HuH-7.5 (cell line): Measurements from ENCODE around the gene PLEKHA6.

Source experiments
- DNase-seq: peaks from one replicate; pipeline ENCODE4 v3.0.0; 2011; ENCODE audit warnings: low spot score

The PLEKHA6 gene

DNA sequence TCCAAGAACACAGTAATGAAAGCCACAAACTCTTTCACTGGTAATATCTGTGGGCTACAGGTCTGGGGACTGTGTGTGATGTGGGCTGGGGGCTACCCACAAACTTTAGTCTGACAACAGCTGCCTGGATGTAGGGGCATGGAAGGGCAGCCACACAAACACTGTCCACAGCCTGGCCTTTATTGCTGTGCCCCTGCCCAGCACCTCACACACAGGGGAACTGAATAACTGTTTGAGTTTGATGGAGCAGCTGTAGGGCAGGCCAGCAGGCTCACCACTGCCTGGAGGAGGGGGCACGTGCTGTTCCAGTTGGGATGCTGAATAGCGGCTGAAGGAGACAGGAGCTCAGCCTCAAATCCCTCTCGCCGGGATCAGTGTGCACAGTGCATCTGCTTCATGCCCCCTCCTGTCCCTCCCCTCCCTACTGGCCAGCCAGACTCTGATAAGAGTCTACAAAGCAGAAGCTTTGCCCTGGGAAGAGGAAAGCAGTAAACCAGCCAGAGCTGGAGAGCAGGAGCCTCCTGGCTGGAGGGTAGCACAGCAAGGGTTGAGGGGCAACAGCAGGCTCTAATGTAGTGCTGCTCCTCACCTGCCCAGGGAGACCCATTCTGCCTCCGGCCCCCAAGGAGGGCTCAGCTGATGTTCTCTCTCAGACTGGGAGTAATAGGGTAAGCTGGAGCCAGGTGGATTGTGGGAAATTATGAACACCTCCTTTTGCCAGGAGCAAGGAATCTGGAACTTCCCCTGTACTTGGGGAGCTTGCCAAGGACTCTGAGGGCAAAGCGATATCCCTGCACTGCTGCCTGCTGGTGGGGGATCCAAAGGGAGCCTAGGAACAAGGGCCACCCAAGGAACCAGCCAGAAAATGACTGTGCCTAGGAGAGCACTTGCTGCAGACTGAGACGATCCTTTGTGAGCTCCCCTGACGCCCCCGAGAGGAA is 75.7 kb downstream of the PLEKHA6 start:
- DNase-seq = no peak

DNA sequence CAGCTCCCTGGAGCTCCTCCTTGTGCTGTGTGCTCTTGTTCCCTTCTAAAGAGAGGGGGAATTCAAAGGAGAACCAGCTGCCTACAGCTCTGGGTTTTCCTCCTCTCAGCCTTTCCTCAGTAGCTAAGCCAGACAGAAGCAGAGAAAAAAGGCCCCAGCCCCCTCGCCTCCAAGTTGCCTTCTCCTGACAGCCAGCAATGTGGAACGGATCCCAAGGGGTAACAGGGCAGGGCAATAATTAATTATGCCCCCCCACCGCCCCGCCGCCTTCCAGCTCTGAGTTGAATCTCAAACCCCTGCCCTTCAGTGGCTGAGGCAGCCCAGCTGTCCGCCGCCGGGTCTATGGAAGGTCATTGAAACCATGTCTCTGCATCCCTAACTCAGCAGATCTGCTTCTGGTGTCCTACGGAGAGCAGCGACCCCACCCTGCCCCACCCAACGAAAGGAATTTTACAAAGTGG is 76.9 kb downstream of the PLEKHA6 start:
- no peak for DNase-seq

DNA sequence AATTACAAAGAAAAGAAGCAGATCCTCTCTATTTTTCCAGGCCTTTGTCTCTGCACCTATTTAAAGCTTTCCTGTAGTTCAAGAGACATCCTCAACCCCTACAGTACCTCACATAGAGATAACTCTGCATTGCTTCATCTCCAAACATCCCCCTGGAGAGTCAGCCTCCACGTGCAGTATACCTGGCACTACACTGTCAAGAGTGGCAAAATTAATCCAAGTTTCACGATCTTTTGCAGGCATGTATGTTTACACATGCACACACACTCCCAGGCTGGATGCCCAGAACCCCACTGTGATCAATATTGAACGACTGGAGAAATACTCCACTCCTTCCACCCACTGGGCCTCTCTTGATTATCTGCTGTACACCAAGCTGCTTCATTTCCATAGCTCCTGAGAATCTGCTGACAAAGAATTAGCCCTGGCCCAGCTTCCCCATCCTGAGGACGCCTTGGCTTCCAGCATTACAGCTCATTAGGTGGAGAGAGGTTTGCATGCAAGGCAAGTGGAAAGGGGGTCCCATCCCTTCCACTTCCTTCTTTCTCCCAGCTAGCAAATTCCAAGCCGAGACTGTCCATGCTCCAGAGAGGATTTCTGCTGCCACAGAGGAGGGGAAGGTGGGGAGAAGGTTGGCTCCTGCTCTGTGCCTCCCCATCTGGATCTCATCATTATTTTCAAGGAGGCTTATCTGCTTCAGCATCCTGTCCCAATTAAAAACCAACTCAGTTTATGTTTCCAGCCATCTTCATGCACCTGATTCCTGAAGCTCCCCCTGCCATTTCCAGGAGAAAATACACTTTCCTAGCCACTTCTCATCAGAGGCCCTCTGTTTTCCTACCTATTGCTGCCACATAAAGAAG is 79.4 kb downstream of the PLEKHA6 start:
- no peak for DNase-seq

DNA sequence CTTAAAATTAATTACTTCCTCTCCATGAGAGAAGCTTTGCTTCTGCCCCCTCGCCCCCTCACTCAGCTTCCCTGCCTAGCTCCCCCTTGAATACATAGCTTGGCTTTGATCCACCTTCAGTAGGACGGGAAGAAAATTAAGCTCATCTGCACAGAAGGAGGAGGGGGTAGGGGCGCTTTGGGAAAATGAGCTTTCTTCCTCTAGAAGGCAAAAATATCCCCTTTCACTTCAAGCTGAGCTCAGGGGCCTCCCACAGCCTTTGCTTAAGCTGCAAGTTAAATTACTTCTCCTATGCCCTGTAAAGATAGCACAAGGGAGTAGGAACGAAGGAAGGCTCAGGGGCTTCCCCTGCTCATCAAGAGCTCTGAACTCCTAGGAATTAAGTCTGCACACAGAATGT is 80.8 kb downstream of the PLEKHA6 start:
- no peak for DNase-seq

DNA sequence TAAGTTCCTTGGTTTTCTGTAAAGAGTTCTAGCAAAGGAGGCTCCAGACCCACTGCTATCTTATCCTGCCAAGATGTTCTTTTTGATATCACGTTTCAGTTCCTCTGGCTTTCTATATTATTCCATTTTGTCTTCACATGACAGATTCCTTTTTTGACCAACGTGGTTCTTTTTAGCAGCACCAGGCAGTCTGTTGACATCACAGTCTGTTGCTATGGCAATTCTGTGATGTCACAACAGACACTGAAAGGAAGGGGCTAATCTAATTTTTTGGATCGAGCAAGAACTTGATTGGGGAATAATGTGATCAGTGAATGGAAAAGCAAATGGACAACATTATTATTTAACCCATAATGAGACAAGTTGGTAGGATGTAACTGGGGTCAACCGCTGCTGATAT is 81.5 kb downstream of the PLEKHA6 start:
- DNase-seq = no peak

DNA sequence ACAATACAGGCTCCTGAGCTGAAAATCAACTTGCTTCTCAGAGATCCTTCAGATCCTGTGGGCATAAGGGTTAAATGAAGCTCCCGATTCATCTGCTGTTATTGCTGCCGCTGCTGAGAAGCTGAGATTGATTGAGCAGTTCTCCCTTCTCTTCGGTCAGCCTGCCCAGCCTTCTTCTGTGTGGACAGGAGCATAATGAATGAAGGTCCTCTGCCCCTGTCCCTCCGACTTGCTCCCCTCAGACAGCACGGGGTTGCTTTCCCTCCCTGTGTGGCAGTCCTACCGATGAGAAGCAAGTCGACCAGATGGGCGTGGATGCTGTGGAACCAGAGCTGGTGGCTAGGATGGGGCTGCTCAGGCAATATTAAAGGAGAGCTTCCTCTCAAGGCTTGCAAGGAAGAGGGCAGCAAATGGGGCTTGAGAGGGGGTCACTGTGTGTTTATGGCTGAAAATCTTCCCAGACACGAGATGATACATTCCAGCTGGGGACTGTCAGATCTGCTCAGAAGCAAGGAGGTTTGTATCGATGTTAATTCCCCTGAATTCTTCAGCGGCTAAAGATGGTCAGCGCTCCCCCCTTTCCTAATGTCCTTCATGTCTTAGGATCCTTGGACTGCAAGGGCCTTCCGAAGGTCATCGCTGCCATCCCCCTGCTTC is 82.0 kb downstream of the PLEKHA6 start:
- DNase-seq = no peak

DNA sequence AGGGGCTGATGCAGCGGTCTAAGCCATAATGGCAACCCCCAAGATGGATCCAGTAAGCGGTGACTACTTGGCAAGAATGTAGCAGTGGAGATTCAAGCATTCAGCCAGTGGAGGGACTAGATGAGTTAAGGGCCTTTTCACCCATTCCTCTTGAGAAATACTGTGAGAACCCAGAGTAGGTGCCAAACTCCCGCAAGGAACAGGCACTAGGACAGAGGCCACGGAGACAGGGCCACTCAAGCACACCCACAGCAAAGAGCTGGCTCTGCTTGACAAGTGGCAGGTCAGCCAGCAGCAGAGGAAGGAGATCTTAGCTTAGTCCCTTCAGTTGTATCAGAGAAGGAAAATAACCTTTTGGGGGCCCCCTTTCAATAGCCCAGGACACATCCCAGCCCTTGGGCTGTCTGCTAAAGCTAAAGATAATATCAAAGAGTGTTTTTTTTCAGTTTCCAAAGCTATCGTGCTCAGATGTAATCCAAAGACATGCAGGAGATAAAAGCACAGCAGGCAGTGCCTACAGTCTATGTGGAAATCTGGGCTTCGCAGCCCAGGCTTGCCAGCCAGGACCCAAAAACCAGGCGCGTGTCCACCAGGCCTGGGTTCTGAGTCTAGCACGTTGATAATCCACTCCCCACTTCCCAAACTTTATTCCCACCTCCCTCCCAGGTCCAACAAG is 83.9 kb downstream of the PLEKHA6 start:
- DNase-seq = no peak

DNA sequence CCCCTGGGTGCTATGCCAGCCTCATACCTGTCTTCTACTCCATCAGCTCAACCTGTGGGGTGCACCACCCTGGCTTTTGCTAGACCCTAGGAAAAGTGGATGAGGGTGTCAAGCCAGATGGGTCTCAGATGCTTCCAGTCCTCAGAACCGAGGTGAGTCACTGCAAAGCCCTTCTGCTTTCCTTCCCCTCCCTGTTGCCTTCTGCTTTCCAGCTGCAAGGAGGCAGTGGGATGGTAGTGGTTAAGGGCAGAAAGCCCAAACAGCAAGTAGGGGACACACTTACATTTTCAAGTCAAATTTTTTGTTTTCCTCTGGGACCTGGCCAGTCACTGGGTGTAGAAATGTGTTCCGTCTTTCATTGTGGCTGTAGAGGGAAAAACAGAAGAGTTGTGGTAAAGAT is 85.3 kb downstream of the PLEKHA6 start:
- no peak for DNase-seq

DNA sequence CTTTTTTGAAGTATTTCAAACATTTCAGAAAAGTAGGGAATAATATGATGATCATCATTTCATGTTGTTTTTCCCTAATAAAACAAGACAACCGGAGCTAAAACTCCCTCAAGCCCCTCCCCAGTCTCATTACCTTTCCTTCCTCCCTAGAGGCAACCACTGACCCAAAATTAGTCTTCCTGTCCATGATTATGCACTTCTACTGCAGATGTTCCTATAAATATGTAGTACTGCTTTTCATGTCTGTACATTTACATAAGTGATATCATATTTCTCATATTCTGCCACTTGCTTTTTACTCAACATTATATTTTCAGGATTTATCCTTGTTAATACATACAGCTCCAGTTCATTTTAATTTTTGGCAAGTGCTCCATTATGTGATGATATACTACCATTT is 87.2 kb downstream of the PLEKHA6 start:
- DNase-seq = no peak

DNA sequence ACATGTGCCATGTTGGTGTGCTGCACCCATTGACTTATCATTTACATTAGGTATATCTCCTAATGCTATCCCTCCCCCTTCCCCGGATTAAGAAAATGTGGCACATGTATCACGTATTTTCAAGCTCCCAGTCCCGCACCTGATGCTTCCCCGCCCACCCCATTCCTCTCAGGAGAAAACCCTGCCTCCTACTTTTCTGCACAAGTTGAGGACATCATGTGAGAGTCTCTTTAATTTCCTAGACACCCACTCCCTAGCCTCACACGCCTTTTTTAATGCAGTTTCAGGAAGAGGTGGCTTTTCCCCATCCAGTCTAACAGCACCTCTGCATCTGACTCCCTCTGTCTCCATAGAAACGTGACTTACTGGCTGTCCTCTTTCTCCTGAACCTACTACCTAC is 87.8 kb downstream of the PLEKHA6 start:
- no peak for DNase-seq

DNA sequence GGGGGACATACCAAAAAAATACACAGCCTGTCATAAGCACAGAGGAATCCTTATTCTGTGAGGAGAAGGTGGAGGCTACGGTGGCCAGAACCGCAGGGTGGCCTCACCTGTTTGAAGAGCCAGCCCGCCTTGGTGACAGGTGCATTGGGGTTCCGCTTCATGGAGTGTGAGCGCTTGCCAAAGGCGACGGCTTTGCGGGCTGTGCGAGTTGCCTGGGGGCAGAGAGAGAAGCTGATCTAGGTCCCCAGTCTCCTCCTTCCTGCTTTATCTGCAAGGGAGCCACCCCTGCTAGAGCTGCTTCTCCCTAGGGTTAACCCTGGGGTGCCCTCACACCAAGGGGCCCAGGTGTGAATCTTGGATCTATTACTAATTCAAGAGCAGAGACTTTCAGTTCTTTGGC is 91.6 kb downstream of the PLEKHA6 start:
- DNase-seq = no peak

DNA sequence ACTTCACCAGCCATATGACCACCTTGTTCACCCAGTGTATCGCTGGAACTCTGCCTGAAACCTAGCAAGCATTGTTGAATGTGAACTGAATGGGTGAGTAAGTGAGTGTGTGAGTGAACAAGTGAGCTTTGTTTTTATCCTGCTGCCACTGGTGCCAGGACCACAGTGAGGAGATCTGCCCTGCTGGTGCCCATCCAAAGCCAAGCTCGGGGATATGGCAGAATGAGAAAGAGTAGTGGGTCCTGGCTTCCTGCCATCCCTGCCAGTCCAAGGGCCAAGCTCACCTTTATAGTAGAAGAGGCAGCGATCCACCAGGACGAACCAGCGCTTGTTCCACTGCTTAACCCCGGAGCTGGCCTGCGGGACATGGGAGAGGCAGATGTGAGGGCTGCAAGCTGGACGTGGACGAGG is 92.5 kb downstream of the PLEKHA6 start:
- DNase-seq = no peak

DNA sequence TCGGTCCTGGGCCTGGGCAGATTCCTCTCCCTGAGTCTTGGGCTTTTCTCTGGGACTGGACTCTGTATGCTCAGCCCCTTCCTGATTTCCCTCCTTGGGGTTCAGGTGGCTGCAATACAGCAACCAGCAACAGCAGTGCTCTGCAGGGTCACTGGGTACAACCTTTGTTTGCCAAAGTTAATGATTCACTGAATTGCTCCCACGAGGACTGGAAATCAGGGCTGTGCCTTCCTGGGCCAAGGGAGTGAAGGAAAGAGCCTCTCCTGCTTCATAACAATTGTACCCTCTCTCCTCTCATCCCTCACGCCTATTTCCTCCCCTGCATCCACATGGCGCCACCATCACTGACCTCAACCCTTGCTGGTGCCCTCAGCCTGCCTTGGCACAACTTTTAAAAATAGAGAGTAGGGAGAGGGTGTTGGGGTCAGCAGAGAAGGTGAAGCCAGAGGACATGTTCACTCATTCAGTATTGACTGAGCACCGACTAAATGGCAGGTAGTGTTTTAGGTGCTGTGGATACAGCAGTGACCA is 93.2 kb downstream of the PLEKHA6 start:
- peak; percentile 93 for DNase-seq

DNA sequence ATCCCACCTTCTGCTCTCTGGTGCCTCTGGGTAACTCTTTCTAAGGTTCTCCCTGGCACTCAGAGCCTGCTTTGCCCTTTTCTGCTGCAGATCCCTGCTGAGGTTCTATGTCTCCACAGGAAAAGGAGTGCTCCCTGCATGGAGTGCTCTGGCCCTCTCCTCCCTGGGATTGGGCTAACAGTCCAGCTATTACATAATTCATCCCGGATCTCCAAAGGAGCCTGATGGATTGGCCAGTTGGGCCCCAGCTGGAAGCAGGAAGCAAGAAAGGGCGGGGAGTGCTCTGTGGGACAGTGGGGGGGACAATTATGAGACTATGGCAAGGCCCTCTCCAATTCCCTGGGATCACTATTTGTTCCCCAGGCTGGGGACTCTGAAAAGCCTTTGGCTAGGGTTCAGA is 94.1 kb downstream of the PLEKHA6 start:
- DNase-seq = no peak

DNA sequence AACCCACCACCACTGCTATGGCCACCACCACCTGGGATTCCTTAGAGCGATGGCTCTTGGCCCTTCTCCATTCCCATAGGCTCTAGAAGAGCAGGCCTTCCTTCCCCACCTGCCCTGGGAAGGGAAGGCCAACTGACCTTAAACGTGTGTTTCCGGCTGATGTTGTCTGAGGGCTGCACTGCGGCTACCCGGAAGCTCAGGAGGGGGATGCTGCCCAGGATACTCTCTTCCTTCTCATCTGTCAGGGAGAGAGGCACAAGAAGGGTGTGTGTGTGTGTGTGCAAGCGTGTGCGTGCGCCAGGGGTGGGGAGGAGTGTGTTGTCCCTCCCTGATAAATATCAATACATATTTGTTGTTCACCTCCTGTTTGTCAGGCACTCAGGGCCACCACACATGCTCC is 94.9 kb downstream of the PLEKHA6 start:
- DNase-seq = no peak

DNA sequence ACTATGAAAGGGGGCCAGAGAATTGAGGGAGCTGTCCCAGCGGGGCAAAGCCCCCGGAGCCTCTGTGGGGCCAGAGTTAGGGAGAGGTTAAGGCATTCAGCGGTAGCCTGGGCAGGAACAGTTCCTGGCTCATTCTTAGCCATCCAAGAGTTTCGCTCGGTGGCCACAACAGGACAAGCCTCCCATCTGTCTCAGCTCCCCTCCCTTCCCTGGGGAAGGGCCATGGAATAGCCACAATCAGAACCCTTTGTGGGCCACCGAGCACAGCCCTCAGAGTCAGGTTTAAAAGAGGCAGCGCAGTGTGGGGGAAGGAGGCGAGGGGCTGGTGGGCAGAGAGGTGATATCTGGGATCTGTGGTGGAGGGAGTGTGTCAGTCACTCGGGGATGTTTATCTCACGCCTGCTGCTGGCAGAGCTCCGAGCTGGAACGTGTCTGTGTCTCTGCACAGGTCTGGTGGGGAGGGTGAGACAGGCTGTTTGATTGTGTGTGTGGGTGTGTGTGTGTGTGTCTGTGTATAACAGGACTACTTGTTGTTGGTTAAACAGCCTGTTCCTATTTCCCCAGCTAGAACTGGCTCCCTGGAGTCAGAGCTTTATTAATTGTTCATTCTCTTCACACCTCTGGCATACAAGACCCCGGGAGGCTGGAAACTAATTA is 96.3 kb downstream of the PLEKHA6 start:
- DNase-seq = no peak

DNA sequence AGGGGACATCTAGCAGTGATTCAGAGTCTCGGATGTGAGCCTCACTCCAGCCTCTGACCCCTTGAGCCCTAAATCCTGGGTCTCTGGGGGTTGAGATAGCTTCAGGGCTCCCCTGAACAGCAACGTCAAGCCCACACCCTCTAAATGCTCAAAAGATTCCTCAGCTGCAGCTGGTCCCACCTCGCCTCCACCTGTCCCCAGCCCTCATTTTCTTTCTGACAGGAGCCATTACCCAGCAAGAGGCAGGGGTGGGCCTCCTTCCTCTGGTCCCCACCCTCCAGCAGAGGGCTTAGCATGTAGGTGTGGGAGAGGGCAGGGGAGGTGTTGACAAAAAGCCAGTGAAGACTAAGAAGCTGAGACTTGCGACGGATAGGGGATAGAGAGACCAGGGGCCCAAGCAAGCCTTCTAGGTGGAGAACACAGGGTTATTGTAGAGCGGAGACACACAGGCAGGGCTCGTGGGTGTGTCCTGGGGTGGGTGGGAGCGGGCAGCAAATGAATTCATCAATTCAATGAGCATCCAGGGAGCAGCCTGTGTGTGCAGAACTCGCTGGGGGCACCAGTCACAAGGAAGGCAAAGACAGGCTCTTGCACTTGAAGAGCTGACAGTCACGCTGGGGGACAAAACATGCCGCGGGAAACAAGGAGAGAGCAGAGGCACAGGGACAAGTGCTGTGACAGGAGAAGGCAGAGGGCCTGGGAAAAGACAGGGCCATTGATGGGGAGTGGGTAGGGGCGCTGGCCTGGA is 97.0 kb downstream of the PLEKHA6 start:
- DNase-seq = no peak

DNA sequence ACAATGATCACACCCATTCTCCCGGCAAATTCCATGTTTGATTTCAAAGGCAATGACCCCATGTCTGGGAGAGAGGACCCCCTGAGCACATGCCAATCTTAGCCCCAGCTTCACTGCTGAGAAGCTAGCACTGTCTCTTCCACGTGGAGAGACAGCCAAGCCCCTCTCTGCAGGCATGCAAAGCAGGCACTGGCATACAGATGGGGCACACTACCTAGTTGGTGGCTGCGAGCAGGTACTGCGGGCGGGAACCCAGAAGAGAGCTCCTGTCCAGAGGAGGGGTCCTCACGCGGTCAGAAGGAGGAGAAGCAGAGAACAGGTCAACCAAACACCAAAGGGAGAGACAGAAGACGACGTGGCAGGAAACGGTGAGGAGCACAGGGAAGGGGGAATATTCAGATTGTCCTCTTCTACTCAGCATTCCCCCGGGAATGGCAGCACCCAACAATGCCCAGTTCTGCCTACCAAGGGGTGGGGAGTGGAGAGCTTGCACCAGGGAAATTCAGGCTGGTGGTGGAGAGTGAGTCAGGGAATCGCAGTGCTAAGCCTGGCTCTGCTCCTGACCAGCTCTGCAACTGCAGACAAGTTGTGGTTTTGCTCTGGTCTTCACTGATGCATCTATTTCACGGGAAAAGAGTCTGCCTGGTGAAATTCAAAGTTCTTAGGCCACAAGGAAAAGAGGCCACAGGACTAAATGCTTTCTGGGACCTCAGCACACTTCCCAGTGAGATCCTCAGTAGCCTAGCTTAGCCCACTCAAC is 97.8 kb downstream of the PLEKHA6 start:
- no peak for DNase-seq

DNA sequence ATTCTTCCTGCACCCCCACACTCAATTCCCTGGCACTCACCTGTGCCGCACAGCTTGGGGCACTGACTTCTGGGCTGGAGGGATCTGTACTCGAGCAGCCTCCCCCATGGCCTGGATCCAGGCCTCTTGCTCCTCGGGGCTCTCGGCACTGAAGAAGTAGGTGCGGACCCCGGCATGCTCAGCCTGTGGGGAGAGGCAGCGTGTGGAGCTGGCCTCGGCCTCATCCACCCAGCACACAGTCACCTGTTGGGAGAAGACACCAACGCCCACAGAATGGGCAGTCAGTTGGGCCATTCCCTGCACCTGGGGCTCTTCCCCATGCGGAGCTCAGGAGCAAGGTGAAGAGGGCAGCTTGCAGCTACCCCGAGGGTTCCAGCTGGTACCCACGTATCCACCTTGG is 98.5 kb downstream of the PLEKHA6 start:
- no peak for DNase-seq
